AG09309 (cell line): Measurements from ENCODE around the gene FBXO17.
"Not testable (repeated sequence)": the region's sequence is repeated elsewhere in the genome, so short reads cannot be mapped to it uniquely, and the experiment has no call there.

Source experiments
- DNase-seq: peaks from one replicate; pipeline ENCODE4 v3.0.0-alpha.2; 2010; ENCODE audit warnings: low read depth
- H3K4me3 ChIP-seq: 2 replicates; pipeline ENCODE4 v1.5.1; 2011; ENCODE audit warnings: mild to moderate bottlenecking, low read depth, low read length, moderate library complexity; ENCODE audit not compliant: control insufficient read depth
- TF ChIP-seq, protein P1 (sequence below): IDR thresholded peaks from 2 replicates; pipeline ENCODE4 v1.5.1; 2011; ENCODE audit warnings: mild to moderate bottlenecking, low read depth, low read length, inconsistent platforms; ENCODE audit not compliant: insufficient read depth, control insufficient read depth; ENCODE audit errors: missing control alignments

Gene FBXO17

DNA sequence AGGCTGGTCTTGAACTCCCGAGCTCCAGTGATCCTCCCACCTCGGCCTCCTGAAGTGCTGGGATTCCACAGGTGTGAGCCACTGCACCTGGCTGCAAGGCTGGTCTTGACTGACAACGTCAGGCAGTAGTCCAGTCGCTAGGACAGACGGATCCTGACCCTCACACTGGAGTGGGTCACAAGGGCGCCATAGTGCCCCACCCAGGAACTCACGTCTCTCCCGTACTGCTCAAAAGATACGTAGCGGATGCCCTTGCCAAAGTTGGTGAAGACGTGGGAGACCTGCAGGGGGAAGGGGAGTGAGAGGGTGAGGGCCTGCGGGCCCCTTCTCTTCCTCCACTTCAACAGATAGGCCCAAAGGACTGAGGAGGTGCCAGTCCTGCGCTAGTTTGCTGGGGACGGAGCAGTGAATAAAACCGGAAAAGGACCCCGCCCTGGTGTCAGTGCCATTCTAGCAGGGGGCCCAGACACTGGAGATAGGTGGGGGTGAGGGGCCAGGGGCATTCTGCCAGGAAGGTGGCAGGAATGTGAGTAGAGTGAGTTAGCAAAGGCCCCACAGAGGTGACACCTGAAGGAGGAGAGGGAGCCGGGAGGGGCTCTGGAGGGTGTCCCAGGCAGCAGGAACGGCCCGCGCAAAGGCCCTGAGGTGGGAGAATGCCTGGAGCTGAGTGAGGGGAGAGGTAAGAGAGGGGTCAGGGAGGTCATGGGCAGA lies 32.9 kb downstream of the FBXO17 start:
- no peak for DNase-seq
- no peak overlapping the region for H3K4me3 ChIP-seq
- TF ChIP-seq, protein P1, sequence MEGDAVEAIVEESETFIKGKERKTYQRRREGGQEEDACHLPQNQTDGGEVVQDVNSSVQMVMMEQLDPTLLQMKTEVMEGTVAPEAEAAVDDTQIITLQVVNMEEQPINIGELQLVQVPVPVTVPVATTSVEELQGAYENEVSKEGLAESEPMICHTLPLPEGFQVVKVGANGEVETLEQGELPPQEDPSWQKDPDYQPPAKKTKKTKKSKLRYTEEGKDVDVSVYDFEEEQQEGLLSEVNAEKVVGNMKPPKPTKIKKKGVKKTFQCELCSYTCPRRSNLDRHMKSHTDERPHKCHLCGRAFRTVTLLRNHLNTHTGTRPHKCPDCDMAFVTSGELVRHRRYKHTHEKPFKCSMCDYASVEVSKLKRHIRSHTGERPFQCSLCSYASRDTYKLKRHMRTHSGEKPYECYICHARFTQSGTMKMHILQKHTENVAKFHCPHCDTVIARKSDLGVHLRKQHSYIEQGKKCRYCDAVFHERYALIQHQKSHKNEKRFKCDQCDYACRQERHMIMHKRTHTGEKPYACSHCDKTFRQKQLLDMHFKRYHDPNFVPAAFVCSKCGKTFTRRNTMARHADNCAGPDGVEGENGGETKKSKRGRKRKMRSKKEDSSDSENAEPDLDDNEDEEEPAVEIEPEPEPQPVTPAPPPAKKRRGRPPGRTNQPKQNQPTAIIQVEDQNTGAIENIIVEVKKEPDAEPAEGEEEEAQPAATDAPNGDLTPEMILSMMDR = no peak

DNA sequence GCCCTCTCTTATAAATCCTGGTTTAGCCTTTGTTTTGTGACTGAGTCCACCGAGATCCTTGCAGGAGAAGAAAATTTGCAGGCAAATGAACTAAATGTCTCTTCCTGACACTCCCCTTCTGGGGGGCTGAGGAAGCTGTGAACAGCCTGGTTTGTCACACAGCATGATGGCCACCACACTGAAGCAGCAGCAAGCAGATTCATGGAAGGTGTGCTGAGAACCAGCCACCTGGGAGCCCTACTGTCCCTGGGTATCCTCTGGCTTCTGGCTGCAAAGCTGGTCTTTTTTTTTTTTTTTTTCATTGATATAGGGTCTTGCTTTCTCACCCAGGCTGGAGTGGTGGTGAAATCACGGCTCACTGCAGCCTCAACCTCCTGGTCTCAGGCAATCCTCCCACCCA lies 33.6 kb downstream of the FBXO17 start:
- no peak overlapping the region for H3K4me3 ChIP-seq
- DNase-seq = no peak
- TF ChIP-seq, protein P1 = no peak

DNA sequence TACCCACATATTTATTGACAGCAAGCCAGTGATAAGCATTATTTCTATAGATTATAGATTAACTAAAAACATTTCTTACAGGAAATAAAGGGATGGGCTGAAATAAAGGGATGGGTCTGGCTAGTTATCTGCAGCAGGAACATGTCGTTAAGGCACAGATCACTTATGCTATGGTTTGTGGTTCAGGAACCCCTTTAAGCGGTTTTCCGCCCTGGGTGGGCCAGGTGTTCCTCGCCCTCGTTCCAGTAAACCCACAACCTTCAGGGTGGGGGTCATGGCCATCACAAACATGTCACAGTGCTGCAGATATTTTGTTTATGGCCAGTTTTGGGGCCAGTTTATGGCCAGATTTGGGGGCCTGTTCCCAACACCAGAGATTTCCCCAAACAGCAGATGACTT lies 34.1 kb downstream of the FBXO17 start:
- not testable (repeated sequence) for H3K4me3 ChIP-seq, DNase-seq

DNA sequence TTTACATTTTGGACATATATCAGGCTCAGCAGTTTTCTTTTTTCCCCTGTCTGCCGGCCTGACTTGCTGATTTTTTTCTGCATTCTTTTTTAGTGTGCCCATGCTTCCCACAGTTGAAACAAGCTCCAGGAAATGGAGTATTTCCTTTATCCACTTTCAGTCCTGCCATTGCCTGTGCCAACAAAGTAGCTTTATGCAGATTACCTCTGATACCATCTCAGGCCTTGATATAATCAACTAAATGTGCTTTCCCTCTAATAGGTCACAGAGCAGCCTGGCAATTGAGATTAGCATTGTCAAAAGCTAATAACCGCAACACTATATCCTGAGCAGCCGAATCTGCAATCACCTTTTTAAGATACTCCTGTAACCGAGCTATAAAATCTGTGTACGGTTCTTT lies 35.6 kb downstream of the FBXO17 start:
- no peak overlapping the region for H3K4me3 ChIP-seq
- TF ChIP-seq, protein P1 = no peak
- no peak for DNase-seq

DNA sequence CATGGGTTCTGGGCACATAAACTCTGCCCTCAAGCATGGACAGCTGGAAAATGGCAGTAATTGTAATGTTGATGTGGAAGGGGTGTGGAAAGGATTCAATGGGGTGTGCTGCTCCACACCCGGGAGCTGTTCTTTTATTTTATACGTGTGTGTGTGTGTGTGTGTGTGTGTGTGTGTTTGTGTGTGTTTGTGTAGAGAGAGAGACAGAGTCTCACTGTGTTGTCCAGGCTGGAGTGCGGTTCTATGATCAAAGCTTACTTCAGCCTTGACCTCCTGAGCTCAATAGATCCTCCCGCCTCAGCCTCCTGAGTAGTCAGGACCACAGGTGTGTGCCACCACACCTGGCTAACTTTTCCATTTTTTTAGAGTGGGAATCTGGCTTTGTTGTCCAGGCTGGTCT lies 42.0 kb downstream of the FBXO17 start:
- DNase-seq = no peak
- TF ChIP-seq, protein P1 = no peak
- H3K4me3 ChIP-seq = no peak overlapping the region

DNA sequence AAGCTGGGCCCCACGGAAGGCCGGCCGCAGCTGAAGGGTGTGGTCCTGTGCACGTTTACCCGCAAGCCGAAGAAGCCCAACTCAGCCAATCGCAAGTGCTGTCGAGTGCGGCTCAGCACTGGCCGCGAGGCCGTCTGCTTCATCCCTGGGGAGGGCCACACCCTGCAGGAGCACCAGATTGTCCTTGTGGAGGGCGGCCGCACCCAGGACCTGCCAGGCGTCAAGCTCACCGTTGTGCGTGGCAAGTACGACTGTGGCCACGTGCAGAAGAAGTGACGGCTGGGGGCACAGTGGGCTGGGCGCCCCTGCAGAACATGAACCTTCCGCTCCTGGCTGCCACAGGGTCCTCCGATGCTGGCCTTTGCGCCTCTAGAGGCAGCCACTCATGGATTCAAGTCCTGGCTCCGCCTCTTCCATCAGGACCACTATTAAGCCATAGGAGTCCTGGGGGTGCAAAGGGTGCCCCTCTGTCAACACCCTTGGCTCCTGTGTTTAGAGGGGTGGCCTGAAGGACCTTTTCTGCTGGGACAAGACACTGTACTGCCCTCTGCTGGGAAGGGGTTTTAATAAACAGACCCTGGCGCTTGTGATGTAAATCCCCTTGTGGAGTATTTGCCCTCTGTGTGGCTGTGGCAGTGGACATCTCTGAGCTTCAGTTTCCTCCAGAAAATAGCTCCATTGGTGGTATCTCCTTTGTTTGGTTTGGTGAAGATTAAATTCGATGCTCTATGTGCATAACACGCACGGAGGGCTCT lies 42.9 kb downstream of the FBXO17 start:
- H3K4me3 ChIP-seq = no peak overlapping the region
- DNase-seq = no peak
- TF ChIP-seq, protein P1 = peak; percentile 22

DNA sequence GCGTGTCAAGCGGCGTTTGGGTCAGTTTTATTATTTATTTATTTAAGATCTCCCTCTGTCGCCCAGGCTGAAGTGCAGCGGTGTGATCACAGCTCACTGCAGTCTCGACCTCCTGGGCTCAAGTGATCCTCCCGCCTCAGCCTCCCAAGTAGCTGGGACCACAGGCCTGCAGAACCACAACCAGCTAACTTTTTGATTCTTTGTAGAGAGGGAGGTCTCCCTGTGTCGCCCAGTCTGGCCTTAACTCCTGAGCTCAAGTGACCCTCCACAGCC lies 44.1 kb downstream of the FBXO17 start:
- DNase-seq = no peak
- TF ChIP-seq, protein P1 = no peak
- H3K4me3 ChIP-seq = peak overlapping the region; percentile 96
